GM18520 (cell line): ENCODE results near the gene TPSB2.
"Not testable (repeated sequence)": the region's sequence is repeated elsewhere in the genome, so short reads cannot be mapped to it uniquely, and the experiment has no call there.

Experiments used
- ATAC-seq: cut with Tn5 transposase; IDR thresholded peaks from one replicate; pipeline ENCODE4 v1.9.1; 2021; ENCODE audit not compliant: unreplicated experiment

Gene TPSB2

DNA sequence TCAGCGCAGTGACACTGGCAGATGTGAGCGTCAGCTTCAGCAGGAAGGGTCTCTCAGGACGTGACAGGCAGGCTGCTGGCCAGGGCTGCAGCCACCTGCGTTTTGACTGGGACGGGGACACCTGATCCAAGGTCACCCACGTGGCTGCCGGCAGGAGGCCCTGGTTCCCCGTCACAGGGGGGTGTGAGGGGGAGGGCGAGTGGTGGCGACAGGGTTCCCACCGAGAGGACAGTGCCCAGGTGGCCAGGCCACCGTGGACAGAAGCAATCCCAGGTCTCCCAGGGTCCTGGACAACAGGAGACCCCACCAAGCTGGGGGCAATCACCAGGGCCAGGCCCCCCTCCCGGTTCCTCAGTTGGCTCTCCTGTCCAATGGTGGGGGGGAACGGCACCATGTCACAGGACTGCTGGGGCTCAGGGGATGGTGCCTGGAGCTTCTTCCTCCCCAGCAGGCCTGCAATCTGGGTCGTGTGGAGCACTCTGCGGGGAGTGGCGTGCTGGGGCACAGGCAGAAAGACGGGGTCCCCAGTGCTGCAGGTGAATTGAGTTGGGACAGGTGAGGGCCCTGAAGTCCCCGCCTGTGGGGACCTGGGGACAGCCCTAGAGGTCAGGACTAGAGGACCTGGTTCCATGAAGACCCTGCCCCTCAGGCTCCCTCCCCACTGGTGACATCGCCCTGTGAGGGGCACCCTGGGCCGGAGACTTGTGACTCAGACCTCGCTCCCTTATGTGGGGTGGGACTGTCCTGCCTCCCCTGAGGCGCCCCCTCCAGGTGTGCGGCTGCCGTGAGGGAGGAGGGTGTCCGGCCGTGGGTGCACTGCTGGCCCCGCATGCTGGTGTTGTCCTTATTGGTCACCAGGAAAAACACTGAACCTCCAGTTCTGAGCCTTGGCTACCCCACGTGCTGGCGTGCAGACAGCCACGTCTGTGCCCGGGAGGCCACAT, 14.2 kb upstream of the TPSB2 start:
- ATAC-seq: not testable (repeated sequence)

DNA sequence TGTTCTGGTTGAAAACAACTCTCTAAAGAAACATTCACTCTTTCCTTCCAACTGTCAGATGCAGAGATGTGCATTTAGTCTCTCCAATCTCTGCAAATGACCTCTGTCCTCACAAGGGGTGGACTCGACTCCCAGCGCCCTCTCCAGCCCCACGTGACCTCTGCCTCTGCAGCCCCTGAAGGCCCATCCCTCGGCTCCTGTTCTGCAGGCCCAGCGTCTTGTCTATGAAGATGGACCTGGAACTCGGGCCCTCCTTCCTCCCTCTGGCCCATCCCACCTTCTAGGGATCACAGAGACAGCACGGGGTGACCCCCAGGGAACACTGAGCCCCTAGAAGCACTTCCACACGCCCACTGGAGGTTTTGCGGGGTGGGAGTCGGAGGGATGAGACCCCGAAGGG, 13.4 kb upstream of the TPSB2 start:
- ATAC-seq: not testable (repeated sequence)

DNA sequence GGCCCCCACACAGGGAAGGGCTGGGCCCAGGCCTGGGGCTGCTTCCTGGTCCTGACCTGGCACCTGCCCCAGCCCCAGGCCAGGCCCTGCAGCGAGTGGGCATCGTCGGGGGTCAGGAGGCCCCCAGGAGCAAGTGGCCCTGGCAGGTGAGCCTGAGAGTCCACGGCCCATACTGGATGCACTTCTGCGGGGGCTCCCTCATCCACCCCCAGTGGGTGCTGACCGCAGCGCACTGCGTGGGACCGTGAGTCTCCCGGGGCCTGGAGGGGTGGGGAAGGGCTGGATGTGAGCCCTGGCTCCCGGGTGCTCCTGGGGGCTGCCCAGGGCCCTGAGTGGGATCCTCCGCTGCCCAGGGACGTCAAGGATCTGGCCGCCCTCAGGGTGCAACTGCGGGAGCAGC, 11.1 kb upstream of the TPSB2 start:
- ATAC-seq: not testable (repeated sequence)

DNA sequence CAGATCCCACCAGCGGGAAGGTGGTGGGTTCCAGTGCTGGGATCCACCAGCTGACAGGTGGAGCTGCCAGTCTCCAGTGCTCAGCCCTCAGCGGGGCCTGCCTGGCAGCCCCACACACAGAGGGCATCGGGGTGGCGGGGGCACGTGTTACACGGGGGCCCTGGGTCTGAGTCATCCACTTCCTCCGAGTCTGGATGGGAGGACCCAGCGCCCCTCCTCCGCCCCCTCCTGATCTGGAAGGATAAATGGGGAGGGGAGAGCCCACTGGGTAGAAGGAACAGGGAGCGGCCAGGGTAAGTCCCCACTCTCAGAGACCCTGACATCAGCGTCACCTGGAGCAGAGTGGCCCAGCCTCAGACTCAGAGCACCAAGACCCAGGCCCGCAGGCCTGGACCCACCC, 10.5 kb upstream of the TPSB2 start, which contains the start of gene TPSAB1:
TSS of gene TPSAB1 (plus strand) at position 270 of the 400 bp plus-strand sequence. CDS start 234 bp downstream, outside the sequence.
- not testable (repeated sequence) for ATAC-seq

DNA sequence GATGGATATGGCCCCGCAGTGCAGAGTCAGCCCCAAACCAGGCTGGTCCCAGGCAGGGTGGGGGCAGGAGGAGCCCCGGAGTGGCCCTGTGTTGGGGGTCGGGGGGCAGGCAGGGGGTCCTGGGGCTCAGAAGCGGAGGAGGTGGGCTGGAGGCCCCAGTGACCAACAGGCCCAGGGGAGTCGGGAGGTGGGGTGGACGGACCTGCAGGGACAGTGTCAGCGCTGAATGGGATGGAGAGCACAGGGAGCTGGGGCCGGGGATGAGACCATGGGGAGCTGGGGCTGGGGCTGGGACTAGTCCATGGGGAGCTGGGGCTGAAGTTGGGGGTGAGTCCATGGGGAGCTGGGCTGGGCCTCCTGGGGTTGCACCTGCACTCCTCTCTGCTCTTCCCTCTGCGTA, 9.6 kb upstream of the TPSB2 start:
- not testable (repeated sequence) for ATAC-seq

DNA sequence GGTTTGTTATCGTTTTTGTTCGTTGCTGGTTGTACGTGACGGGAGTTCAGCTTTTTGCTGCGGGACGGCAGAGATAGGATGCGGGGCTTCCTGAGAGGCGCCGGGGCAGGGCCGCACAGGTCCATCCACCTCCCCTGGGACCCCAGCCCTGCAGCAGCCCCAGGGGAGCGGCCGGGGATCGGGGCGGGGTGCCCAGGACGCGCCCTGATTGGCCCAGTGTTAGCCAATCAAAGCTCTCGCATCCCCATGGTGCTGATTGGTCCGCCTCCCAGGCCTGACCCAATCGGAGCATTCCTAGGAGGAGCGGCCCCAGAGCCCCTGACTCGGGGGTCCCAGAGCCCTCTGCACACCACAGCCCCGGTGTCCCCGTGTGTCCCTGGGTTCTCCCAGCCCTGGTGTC, 8.9 kb upstream of the TPSB2 start:
- not testable (repeated sequence) for ATAC-seq

DNA sequence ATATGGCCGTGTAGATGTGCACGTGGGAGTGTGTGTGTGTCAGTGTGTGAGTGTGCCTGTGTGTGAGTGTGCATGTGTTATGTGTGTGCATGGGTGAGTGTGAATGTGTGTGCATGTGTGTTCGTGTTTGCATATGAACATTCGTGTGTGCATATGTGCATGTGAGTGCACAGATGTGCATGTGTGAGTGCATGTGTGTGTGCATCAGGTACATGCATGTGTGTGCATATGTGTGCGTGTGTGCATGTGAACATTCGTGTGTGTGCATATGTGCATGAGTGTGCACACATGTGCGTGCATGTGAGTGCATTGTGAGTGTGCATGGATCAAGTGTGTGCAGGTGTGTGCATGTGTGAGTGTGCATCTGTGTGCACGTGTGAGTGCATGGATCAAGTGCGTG, 8.0 kb upstream of the TPSB2 start:
- ATAC-seq: no peak

DNA sequence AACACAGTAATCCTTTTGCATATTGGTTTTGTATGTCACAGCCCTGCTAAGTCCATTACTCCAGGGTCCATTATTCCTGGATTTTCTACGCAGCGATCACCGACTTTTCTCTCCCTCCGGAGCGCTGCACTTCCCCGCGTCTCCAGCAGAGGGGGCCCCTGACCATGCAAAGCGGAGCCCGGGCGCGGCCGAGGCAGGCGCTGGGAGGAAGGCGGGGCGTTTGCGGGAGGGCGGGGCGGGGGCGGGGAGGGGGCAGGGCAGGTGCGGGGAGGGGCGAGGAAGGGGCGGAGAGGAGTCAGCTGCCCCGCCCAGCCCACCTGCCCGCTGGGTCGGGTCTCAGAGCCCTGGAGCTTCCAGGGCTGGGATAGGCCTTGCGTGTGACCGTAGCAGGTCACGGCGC, 6.7 kb upstream of the TPSB2 start:
- not testable (repeated sequence) for ATAC-seq

DNA sequence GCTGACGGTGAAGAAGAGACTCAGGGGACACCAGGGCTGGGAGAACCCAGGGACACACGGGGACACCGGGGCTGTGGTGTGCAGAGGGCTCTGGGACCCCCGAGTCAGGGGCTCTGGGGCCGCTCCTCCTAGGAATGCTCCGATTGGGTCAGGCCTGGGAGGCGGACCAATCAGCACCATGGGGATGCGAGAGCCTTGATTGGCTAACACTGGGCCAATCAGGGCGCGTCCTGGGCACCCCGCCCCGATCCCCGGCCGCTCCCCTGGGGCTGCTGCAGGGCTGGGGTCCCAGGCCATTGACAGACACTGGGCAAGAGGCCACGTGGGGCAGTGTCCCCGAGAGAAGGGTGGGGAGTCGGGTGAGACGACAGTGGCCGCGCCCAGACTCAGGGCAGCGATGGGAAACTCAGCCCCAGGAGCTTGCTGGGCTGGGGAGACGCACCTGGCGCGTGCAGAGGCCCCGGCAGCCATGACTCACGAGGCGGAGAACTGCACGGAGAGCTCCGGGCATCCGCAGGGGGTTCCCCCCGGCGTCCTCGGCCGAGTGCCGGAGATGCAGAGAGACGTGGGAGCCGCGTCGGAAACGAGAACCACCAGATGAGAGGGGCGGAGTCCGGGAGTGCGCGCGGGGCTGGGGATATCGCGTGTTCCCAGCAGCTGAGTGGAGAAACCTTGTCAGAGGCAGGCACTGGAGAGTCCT, 2.2 kb upstream of the TPSB2 start:
- not testable (repeated sequence) for ATAC-seq

DNA sequence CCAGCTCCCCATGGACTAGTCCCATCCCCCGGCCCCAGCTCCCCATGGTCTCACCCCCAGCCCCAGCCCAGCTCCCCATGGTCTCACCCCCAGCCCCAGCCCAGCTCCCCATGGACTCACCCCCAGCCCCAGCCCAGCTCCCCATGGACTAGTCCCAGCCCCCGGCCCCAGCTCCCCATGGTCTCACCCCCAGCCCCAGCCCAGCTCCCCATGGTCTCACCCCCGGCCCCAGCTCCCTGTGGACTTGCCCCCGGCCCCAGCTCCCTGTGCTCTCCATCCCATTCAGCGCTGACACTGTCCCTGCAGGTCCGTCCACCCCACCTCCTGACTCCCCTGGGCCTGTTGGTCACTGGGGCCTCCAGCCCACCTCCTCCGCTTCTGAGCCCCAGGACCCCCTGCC, 1.3 kb upstream of the TPSB2 start:
- ATAC-seq: not testable (repeated sequence)

DNA sequence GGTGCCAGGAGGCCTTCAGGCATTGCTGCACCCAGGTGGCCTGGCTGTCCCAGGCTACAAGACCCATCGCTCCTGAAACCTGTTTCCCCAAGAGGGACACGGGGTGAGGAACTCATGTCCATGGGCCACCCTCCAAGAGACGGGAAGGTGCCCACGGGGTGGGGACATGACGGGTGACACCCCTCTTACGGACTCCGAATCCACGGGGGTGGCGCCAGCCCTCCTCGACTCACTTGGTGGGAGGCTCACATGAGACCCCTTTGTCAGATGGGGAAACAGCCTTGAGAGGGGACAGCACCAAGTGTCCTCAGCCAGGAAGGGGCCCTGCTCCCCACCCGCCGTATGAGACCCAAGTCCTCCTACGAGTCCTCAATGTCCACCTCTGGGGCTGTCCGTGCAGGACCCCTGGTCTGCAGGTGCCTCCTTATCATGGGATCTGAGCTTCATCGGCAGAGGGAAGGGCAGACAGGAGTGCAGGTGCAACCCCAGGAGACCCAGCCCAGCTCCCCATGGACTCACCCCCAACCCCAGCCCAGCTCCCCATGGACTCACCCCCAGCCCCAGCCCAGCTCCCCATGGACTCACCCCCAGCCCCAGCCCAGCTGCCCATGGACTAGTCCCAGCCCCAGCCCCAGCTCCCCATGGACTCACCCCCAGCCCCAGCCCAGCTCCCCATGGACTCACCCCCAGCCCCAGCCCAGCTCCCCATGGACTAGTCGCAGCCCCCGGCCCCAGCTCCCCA, 658 bp upstream of the TPSB2 start:
- not testable (repeated sequence) for ATAC-seq

DNA sequence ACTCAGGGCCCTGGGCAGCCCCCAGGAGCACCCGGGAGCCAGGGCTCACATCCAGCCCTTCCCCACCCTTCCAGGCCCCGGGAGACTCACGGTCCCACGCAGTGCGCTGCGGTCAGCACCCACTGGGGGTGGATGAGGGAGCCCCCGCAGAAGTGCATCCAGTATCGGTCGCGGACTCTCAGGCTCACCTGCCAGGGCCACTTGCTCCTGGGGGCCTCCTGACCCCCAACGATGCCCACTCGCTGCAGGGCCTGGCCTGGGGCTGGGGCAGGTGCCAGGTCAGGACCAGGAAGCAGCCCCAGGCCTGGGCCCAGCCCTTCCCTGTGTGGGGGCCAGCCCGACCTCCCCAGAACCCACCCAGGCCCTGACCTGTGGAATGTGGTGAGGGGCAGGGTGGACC, 508 bp downstream of the TPSB2 start:
- not testable (repeated sequence) for ATAC-seq

DNA sequence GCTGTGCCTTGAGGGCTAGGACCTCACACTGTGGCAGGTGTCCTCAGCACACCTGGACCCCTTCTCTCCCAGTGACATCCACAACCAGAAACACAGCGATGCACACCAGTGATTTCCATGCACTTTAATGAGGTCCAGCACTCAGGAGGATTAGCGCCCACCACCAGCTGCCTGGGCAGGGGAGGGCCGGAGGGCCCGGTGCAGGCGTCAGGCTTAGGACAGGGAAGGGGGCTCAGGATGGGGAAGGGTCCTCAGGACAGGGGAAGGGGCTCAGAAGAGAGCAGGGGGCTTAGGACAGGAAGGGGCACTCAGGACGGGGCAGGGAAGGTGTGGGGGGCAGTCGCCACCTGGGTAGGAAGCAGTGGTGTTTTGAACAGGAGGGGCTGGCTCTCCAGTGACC, 1.8 kb downstream of the TPSB2 start:
- ATAC-seq: not testable (repeated sequence)

DNA sequence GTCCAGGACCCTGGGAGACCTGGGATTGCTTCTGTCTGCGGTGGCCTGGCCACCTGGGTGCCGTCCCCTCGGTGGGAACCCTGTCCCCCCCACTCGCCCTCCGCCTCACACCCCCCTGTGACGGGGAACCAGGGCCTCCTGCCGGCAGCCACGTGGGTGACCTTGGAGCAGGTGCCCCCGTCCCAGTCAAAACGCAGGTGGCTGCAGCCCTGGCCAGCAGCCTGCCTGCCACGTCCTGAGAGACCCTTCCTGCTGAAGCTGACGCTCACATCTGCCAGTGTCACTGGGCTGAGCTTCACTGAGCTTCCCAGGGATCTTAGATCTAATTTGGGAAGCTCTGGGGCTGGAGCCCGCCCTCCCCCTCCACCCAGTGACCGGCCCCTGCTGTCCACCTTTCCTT, 3.3 kb downstream of the TPSB2 start:
- not testable (repeated sequence) for ATAC-seq

DNA sequence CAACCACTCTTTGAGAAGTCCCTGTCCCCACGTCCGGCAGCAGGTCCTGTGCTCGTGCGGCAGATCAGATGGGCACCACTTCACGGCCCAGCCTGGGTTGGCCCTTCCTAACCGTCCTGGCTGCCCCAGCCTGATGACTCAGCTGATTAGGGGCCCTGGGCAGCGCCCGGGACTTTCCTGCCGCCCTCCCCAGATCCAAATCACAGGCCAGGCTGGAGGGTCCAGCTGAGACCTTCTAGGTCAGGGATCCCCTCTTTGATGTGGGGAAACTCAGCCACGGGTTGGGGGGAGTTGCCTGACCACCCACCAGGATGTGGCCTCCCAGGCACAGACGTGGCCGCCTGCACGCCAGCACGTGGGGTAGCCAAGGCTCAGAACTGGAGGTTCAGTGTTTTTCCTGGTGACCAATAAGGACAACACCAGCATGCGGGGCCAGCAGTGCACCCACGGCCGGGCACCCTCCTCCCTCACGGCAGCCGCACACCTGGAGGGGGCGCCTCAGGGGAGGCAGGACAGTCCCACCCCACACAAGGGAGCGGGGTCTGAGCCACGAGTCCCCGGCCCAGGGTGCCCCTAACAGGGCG, 4.2 kb downstream of the TPSB2 start:
- ATAC-seq: not testable (repeated sequence)

DNA sequence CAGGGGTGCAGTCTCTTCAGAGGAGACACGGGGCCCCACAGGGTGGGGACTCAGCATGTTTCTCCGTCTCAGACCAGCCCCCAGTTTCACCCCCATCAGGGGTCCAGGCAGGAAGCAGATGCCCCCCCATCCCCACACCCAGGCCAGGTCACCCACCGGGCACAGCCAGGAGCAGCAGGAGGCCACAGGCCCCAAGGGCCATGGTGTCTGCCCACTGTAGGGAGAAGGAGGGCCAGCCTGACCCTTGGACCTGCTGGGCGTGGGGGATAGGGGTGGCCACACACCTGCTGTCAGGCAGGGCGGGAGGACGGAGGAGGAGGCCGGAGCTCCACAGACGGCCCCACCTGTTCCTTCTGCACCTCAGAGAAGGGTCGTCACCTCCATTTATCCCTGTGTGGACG, 4.9 kb downstream of the TPSB2 start, which contains the start of gene TPSG1:
TSS of gene TPSG1 (minus strand) at position 218 of the 401 bp plus-strand sequence. CDS start at position 202, 16 bp downstream.
- no peak for ATAC-seq

DNA sequence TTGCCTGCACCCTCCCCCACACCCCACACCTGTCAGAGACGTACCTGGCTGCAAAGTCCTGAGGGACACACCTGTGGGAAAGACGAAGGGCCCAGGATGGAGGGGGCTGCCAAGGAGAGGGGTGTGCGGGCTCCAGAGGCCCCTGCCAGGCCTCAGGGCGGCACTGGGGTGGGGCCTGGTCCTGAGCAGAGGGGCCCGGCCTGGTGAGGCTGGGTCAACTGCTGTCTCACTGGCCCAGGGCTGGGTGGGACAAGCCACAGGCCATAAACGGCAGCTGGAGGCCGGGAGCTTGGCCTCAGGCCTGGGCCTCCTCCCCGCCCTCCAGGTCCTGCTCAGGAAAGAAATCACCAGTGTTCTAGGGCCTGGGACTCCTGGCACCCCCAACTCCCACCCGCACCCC, 5.4 kb downstream of the TPSB2 start:
- ATAC-seq: no peak

DNA sequence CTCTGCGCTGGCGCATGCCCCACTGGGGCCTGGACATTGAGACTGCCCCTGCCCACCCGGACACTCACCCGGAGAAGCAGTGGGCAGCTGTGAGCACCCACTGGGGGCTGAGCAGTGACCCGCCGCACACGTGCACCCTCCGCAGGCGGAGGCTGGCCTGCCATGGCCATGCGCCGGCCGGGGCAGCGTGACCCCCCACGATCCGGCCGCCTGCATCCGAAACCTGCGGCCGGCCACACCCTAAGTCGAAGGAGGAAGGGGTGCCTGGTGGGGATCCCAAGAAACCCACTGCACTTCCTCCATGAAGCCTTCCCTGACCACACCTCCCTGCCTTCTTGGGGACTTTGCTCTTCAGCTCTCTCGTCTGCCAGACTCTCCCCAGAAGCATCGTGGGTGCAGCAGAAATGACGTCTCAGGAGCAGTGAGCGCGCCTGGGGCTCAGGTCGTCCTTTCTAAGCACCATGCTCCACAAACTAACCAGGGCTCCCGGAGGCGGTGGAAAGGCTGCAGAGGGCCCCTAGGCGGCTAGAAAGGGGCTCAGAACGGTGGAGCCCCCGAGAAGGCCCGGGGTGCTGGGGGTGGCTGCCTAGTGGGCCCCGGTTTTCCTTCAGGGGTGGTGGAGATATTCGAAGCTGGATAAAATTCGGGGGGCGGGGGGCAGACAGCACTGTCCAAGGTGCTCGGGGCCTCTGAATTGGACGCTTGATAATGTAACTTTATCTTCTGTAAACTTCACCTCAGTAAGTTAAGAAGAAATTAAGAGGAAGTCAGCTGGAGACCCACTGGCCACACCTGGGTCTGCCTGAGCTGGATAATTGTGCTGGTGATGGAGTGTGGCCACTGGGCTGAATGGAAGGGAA, 6.4 kb downstream of the TPSB2 start:
- ATAC-seq: no peak

DNA sequence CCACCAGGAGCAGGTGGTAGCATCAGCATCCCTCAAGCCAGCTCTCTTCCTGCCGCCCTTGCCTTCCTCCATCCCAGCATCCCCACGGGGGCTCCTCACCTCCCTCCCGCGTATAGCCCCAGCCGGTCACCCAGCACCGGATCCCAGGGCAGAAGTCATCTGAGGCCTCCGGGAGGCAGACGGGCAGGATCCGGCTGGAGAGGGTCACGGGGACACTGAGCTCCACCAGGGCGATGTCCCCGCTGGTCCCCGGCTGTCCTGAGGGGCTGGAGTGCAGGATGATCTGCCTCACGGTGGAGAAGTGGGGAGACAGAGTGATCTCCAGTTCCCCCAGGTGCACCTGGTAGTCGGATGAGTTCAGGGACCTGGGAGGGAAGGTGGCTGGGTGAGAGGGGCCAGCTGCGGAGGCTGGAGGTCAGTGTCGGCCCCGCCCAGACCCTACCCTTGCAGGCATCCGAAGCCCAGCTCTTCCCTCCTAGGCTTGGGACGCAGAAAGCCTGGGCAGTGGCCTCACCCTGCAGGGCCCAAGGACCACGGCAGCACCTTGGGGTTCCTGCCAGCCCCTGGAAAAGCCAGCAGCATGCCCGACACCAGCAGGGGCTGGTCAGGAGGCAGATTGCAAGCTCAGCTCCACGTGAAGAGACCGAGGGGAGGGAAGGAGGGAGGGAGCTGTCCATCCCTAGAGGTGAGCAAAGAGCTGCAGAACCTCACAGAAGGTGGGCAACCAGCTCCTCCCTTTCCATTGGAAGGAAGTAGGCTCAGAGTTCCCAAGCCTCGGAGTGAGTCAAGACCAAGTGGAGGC, 7.2 kb downstream of the TPSB2 start:
- ATAC-seq: no peak
